Measurements from ENCODE around the gene GSTM2. TPM values are rescaled to one million over a fixed set of nuclear protein-coding genes. Genes with fewer than 3 reads are reported as not detected.
A peak's percentile ranks its signal among the peaks of the same experiment; 100 is the strongest.
"Not testable (repeated sequence)": the region's sequence is repeated elsewhere in the genome, so short reads cannot be mapped to it uniquely, and the experiment has no call there.

GSTM2 gene
- total RNA-seq, 1 donor from 2014 or later: 1.4 TPM

DNA sequence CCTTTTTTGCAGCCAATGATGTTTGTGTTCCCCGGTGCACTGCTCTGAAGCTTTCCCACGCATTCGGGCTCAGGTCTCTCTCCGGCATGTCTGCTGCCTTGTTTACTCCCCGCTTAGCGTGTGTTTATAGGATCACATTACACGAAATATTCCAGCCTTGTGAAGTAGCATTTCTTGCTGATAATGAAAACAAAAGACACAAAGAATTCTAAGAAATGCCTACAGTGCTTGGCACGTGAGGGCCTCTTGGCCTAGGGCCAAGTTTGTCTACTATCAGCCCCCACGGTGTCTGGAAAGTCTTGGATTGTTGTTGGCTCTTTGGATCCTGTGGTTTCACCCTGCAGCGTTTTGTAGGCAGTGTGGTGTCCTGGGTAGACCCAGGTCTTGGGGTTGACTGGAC lies 23.2 kb upstream of the GSTM2 start:
- no peak for DNase-seq (ENCODE audit: low read depth in 2 of 2)

DNA sequence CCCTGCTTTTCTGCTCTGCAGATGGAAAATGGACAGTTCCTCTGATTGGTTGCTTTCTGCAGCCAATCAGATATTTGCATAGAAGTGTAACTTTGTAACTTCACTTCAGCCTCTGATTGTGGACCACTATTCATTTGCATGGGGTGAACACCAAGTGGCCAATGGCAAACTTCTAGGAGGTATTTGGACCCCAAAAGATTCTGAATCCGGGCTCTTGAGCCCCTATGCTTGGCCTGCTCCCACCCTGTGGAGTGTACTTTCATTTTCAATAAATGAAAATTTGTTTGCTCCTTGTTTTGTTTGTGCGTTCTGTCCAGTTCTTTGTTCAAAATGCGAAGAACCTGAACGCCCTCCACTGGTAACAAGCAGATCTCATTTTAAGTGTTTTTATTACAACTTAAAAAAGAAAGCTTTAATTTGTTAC lies 18.4 kb upstream of the GSTM2 start:
- DNase-seq (ENCODE audit: low read depth in 2 of 2): peak; percentile 38 to 45

DNA sequence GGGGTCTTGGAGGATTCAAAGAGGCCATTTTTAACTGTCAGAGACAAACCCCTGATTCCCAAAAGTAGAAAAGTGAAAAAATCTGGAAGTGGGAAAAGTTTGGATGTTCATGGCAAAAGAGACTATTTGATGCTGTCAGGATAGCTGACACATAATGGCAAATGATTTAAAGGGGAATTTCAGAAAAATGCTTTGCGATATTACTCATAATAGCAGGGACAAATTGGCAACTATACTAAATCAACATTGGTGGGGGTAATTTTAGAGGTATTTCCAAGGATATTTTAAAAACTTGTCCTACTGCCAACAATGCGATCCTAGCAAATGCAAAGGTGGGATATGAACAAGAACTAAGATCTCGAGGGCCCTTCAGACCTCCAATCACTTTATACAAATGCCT lies 17.2 kb upstream of the GSTM2 start:
- peak in 1 of 2 donors; percentile 46 for DNase-seq (ENCODE audit: low read depth in 2 of 2)

DNA sequence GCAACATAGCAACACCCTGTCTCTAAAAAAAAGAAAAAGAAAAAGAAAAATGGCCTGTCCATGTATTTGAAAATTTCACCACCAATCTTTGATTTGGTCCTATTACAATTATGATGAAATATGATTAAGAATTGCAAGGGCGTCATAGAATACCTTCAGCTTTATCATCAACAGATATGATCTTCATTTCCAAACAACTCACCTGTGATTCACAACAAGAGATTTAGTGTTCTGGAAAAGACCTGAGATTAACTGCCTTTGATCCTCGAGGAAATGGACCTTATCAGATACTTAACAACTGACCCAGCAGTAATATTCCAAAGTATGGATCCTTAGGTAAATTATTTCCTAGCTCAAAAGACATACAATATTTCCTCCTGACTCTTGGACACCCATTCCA lies 15.5 kb upstream of the GSTM2 start:
- DNase-seq (ENCODE audit: low read depth in 2 of 2): no peak

DNA sequence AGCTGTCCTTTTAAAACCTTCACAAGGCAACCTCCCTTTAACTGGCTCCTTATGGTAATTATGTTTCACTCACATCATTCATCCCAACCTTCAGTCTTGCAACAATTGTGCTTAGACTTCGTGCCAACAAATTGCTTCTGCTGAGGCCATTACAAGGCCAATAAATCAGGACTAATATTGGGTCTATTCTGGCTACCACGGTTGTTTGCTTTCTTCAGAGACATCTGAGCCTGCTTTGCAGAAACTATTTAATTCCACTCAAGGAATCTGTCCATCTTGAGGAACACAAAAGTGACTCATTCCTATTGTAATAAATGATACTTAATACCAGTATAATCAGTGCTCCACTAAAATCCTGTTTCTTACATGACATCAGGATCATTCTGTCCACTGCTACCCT lies 14.6 kb upstream of the GSTM2 start:
- no peak for DNase-seq (ENCODE audit: low read depth in 2 of 2)

DNA sequence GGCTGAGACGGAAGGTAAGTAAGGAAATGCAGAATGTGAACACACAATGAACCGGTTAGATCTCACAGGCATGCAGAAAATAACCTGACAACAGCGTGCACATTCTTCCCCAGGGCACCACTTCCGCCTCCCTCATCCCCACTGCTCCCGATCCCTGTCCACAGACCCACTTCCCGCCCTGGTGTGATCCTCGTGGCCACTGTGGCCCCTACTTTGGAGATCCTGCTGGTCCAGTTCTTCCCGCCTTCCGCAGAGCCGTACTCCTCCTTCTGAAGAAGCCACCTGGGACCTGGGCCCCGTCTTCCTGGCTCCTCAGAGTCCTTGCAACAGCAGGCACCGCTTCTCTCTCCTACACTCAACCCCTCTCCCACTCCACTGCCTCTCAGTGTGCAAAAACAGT lies 13.3 kb upstream of the GSTM2 start:
- DNase-seq (ENCODE audit: low read depth in 2 of 2): no peak

DNA sequence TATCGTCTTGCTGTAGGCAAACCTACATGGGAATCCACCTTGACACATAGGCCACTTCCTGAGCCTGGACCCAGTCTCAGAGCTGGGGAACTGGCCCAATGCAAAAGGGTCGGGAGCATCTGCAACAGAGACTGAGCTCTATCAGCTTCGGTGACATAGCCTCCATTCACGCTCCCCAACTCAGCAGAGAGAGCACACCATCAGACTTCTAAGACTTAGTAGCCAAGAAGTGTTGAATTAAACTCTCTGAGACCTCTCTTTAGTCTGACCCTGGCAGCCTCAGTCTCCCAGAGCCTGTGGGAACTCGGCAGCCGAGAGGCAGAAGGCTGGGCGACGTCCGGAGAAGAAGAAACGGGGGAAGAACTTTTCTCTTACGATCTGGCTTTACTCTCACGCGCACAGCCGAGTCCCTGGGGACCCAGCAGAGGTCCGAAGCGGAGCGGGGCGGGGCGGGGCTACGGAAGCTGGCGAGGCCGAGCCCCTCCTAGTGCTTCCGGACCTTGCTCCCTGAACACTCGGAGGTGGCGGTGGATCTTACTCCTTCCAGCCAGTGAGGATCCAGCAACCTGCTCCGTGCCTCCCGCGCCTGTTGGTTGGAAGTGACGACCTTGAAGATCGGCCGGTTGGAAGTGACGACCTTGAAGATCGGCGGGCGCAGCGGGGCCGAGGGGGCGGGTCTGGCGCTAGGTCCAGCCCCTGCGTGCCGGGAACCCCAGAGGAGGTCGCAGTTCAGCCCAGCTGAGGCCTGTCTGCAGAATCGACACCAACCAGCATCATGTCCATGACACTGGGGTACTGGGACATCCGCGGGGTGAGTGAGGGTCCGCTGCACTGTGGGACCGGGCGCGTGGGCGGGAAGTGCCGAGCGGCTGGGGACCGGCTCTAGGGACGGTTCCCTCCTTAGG lies 12.0 kb upstream of the GSTM2 start, which contains the start of gene GSTM4:
Gene GSTM4, plus strand, starts transcription at position 485 of the 905 bp plus-strand sequence. Its CDS starts 291 bp downstream, at position 776.
- peak; percentile 55 to 65 for DNase-seq (ENCODE audit: low read depth in 2 of 2)

DNA sequence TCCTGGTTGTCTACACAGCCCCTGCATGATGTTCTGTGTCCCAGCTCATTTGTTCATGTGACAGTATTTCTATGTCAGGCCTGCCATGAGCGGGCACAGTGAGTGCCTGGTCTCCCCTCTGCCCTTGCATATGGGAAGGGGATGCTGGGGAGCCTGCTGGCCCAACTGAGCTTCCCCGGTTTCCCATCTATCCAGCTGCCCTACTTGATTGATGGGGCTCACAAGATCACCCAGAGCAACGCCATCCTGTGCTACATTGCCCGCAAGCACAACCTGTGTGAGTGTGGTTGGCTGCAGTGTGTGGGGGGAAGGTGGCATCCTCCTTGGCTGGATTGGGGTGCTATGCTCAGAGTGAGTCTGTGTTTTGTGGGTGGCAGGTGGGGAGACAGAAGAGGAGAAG lies 10.5 kb upstream of the GSTM2 start:
- DNase-seq (ENCODE audit: low read depth in 2 of 2): no peak

DNA sequence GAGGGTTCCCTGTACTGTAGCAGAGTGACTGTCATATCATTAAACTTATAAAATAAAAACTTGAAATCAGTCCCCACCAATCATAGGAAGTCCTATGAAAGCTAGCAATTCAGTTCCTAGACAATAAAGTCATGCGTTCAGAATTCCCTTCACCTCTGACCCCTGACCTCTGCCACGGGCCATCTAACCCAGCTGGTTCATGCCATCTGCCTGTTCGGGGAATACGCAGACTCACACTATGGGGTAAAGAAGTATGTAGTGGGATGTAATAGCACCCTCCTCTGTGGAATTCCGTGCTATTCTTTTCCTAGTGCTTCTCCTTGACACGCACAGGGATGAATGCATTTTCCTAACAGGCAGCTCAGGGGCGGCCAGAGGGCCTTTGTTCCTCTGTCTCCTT lies 9.9 kb upstream of the GSTM2 start:
- no peak for DNase-seq (ENCODE audit: low read depth in 2 of 2)

DNA sequence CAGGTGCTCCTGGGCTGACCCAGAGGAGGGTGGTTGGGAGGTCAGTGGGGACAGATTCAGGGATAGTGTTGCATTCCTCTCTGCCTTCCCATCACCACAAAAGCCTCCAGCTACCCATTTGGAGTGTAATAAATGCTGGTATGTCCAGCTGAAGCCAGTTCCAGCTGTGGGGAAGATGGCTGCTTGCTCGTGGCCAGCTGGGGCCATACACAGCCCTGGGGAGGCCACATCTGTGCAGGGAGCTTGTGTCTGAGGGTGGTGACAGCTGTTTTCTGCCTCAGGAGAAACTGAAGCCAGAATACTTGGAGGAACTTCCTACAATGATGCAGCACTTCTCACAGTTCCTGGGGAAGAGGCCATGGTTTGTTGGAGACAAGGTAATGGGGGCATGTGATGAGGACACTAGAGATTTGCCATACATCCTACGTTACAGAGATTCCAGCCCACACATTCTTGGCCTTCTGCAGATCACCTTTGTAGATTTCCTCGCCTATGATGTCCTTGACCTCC lies 9.3 kb upstream of the GSTM2 start:
- DNase-seq (ENCODE audit: low read depth in 2 of 2): no peak

DNA sequence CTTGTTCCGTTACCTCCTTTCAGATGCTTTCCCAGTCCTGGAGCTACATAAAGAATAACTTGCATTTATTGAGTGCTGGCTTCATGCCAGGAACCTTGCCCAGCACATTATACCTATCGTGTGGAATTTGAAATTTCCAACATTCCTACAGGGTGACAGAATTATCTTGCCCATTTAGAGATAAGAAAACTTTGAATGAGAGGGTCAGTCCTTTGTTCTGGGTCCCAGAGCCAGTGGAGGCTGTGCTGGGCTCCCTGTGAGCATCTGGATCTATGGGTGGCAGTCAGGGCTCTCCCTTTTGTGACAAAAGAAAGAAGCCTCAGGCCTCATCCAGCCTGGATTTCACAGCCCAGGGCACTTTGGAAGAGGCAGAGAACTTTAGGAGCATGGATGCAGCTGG lies 8.7 kb upstream of the GSTM2 start:
- DNase-seq (ENCODE audit: low read depth in 2 of 2): peak in 1 of 2 donors; percentile 31

DNA sequence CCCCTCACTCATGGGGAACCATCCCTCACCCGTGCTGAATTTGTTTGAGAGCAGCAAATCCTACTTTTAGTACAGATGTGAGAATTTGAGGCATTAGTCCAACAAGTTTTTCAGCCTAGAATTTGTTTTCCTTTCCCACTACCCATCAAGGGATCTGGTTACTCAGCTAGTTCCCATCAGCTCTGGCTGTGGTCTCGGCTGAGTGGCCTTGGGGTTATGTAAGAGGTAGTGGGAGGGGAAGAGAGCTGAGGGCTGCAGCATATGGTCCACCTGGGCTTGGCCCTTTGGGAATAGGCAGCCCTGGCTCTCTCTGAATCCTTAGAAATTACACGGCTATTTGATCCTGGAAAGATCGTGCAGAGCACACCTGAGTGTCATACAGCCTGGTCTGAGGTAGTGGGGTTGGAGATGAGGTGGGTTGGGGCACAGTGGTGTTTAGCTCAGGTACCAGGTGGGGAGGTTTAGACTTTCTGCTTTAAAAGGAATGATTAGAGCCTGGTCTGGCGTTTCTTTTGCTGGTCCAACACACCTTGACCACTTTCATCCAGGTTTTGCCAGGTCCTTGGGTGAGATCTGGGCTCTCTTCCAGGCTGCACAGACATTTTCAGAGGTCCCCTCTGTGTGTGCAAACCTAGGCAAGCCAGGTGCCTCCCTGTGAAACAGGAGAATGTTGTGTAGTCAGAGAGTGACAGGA lies 7.7 kb upstream of the GSTM2 start:
- no peak for DNase-seq (ENCODE audit: low read depth in 2 of 2)

DNA sequence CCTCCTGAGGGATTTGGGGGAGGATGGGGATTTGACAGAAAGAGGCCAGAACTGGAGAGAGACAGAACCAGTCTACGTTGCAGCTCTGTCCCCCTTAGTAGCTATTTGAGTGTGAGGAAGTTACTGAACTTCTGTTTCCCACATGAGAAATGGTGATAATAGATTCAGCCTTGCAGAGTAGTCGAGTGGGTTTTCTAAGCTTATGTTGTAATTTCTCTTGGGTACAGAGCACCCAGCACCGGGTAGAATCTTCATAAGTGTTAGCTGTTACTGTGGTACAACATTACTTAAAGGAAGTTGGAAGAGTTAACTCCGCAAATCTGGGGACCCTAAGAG lies 7.2 kb upstream of the GSTM2 start:
- not testable (repeated sequence) for DNase-seq (ENCODE audit: low read depth in 2 of 2)

DNA sequence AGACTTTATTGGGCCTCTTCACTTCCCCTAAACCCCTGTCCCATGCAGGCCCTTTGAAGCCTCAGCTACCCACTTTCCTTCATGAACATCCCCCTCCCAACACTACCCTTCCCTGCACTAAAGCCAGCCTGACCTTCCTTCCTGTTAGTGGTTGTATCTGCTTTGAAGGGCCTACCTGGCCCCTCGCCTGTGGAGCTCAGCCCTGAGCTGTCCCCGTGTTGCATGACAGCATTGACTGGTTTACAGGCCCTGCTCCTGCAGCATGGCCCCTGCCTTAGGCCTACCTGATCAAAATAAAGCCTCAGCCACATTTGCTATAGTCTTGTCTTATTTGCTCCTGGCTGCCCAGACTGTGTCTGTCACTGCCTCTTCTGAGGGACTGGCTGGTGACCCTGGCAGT lies 6.5 kb upstream of the GSTM2 start:
- no peak for DNase-seq (ENCODE audit: low read depth in 2 of 2)

DNA sequence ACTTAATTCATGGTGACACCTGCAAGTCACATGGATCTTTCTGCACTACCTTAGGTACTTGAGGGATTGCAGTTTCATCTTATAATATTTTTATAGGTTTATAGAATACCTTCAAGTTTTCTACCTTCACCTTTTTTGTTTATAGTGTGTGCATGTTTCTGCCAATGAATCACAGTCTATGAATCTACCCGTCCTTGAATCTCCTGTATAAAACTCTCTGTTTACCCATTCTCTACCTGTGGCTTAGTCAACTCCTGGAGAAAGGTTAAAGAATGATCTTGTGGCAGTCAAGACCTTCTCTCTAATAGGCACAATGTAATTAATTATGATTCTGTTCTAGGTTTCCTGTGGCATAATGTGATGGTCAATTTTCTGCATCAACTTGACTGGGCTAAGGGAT lies 3.2 kb upstream of the GSTM2 start:
- DNase-seq (ENCODE audit: low read depth in 2 of 2): no peak

DNA sequence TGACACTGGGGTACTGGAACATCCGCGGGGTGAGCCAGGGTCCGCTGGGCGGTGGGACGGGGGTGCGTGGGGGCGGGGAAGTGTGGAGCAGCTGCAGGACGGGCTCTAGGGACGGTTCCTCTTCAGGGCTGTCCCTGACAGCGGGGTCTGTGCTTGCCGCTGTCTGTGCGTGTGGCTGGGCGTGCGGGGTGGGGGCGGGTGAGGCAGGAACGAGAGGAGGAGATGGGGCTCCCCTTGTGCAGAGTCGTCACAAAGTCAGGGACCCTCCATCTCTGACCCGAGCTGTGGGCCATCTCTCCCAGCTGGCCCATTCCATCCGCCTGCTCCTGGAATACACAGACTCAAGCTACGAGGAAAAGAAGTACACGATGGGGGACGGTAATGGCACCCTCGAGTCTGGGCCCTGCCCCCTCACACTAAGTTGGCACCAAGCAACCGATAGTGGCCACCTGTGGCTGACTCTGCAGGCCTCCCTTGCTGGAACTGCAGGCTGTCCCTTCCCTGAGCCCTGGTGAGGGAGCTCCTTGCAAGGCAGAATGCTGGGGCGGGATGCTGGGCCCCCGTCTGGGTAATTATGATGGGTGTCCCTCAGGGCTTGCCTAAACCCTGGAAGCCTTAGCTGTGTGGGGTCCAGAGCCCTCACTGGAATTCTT lies 392 bp downstream of the GSTM2 start:
- no peak for DNase-seq (ENCODE audit: low read depth in 2 of 2)

DNA sequence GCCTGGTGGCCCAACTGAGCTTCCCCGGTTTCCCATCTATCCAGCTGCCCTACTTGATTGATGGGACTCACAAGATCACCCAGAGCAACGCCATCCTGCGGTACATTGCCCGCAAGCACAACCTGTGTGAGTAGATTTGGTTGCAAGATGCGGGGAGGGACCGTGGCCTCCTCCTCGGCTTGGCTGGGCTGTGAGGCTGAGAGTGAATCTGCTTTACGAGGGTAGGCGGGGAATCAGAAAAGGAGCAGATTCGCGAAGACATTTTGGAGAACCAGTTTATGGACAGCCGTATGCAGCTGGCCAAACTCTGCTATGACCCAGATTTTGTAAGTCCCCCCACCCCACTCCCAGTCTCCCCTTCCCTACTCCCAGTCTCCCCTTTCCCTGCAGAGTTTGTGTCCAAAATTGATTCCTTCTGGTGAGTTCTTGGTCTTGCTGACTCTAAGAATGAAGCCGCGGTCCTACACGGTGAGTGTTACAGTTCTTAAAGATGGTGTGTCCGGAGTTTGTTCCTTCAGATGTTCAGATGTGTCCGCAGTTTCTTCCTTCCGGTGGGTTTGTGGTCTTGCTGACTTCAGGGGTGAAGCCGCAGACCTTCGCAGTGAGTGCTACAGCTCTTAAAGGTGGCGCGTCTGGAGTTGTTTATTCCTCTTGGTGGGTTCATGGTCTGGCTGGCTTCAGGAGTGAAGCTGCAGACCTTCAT lies 1.5 kb downstream of the GSTM2 start:
- DNase-seq (ENCODE audit: low read depth in 2 of 2): no peak

DNA sequence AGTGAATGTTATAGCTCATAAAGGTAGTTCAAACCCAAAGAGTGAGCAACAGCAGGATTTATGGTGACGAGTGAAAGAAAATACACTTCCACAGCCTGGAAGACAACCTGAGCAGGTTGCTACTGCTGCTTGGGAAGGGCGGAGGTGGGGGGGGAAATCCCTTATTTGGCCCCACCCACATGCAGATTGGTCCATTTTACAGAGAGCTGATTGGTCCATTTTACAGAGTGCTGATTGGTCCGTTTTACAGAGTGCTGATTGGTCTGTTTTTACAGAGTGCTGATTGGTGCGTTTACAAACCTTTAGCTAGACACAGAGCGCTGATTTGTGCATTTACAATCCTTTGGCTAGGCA lies 2.1 kb downstream of the GSTM2 start:
- DNase-seq (ENCODE audit: low read depth in 2 of 2): not testable (repeated sequence)

DNA sequence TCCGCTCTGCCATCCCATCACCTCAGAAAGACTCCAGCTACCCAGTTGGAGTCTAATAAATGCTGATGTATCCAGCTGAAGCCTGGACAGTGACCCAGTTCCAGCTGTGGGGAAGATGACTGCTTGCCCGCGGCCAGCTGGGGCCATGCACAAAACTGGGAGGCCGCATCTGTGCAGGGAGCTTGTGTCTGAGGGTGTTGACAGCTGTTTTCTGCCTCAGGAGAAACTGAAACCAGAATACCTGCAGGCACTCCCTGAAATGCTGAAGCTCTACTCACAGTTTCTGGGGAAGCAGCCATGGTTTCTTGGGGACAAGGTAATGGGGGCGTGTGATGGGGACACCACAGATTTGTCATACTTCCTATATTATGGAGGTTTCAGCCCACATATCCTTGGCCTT lies 3.2 kb downstream of the GSTM2 start:
- no peak for DNase-seq (ENCODE audit: low read depth in 2 of 2)

DNA sequence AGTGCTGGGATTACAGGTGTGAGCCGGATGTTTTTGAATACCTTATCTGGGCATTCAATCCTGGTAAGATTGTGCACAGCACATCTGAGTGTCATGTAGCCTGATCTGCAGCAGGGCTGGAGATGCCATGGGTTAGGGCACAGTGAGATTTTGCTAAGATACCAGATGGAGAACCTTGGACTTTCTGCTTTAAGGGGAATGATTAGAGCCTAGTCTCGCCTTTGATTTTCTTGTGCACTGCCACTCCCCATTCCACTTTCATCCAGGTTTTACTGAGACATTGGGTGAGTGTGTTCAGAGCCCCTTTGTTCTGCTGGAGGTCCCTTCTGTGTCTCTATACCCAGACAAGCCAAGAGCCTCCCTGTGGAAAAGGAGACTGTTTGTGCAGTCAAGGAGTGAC lies 6.0 kb downstream of the GSTM2 start:
- not testable (repeated sequence) for DNase-seq (ENCODE audit: low read depth in 2 of 2)

DNA sequence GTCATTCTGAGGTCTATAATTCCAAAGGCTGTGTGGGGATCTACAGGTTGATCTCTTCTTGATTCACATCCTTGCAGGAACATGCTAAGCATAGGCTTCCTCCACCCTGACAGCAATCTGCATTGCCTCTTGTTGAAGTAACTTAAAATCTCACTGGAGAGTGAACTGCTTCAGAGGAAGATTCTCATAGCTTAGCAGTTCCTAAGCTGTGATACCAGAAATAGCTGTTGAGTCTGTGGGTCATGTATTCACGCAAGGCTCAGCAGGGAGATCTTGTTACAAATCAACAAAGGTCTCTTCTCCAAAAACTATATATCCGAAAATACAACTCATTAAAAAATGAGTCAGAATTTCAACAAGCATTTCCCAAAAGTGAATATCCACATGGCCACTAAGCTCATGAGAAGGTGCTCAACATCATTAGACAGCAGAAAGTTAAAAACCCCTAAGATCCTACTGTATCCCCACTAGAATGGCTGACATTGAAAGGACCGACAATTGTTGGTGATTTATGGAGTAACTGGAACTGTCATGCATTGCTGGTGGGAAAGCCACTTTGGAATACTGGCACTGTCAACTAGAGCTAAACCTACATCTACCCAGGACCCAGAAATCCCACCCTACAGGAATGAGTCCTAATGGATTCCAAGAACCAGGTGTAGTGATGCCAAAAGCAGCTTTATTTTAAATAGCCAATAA lies 9.0 kb downstream of the GSTM2 start:
- DNase-seq (ENCODE audit: low read depth in 2 of 2): not testable (repeated sequence)
